Thyroid gland (tissue), 4 donors: ENCODE results near the gene PKN1.

Source experiments
- POLR2A ChIP-seq, 2 donors: fragments of 450-650 bp; IDR thresholded peaks; one replicate each; pipeline ENCODE4 v1.6.1; 2017; ENCODE audit warnings: antibody characterized with exemption in 2 of 2, mild to moderate bottlenecking in 2 of 2, moderate library complexity in 1 of 2
- TF ChIP-seq, protein P1 (sequence below), 6 experiments: fragments of 200-600 bp in 3 of 6; fragments of 450-650 bp in 3 of 6; sonication (generic) in 3 of 6; IDR thresholded peaks; one replicate each; pipeline ENCODE4 v1.5.1; 2016 to 2019; ENCODE audit warnings: antibody characterized with exemption in 6 of 6, mild to moderate bottlenecking in 2 of 6, inconsistent platforms in 1 of 6, moderate library complexity in 1 of 6

DNA sequence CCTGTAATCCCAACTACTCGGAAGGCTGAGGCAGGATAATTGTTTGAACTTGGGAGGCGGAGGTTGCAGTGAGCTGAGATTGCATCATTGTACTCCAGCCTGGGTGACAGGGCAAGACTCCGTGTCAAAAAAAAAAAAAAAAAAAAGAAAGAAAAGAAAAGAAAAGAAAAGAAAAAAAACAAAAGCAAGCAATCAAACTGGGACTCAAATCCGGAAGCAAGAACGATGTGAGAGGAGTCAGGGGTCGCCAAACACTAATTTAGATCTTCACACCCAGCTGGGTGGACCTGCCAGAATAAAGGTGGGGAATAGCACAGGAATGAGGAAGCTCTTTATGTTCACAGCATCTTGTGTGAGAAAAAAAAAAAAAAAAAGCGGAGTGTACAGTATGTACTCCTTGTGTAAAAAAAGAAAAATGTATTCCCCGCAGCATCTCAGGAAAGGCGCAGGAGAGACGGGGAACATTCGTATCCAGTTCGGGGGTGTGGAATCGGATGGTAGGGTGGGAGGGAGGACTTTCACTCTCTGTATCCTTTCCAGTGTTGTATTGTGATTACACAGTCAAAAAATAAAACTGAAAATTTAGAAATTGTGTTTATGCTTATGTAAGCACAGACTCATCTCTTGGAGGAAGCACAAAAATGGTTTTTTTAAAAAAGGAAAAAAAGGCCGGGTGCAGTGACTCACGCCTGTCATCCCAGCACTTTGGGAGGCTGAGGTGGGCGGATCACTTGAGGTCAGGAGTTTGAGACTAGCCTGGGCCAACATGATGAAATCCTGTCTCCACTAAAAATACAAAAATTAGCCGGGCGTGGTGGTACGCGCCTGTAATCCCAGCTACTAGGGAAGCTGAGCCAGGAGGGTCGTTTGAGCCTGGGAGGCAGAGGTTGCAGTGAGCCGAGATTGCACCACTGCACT, 77.5 kb downstream of the PKN1 start:
- TF ChIP-seq, protein P1, sequence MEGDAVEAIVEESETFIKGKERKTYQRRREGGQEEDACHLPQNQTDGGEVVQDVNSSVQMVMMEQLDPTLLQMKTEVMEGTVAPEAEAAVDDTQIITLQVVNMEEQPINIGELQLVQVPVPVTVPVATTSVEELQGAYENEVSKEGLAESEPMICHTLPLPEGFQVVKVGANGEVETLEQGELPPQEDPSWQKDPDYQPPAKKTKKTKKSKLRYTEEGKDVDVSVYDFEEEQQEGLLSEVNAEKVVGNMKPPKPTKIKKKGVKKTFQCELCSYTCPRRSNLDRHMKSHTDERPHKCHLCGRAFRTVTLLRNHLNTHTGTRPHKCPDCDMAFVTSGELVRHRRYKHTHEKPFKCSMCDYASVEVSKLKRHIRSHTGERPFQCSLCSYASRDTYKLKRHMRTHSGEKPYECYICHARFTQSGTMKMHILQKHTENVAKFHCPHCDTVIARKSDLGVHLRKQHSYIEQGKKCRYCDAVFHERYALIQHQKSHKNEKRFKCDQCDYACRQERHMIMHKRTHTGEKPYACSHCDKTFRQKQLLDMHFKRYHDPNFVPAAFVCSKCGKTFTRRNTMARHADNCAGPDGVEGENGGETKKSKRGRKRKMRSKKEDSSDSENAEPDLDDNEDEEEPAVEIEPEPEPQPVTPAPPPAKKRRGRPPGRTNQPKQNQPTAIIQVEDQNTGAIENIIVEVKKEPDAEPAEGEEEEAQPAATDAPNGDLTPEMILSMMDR (IDR thresholded peaks at IDR 0.05) = no peak
- no peak for TF ChIP-seq POLR2A (IDR thresholded peaks at IDR 0.05)
